Tibial artery (tissue), 4 donors: ENCODE results near the gene LRIG1.
A peak's percentile ranks its signal among the peaks of the same experiment; 100 is the strongest.

Source experiments
- DNase-seq, 2 donors: peaks; one replicate each; pipeline ENCODE4 v3.0.0-alpha.2; 2019
- H3K27ac ChIP-seq, 2 donors: fragments of 200-600 bp; sonication (generic) in 1 of 2; 1 replicate in 1 of 2; 2 replicates in 1 of 2; pipeline ENCODE4 v1.5.1; 2018 to 2019; ENCODE audit warnings: mild to moderate bottlenecking in 1 of 2
- H3K27me3 ChIP-seq, 2 donors: fragments of 200-600 bp; sonication (generic) in 1 of 2; one replicate each; pipeline versions ENCODE4 v1.5.1 to v1.6.0; 2016 to 2019
- H3K36me3 ChIP-seq, 3 donors: fragments of 200-600 bp; sonication (generic) in 2 of 3; one replicate each; pipeline ENCODE4 v1.5.1; 2016 to 2019; ENCODE audit warnings: mild to moderate bottlenecking in 2 of 3
- H3K4me1 ChIP-seq, 4 donors: fragments of 200-600 bp; sonication (generic) in 2 of 4; 1 replicate in 3 of 4; 2 replicates in 1 of 4; pipeline ENCODE4 v1.5.1; 2016 to 2019
- H3K4me3 ChIP-seq, 2 donors: fragments of 200-600 bp; sonication (generic) in 1 of 2; 1 replicate in 1 of 2; 2 replicates in 1 of 2; pipeline ENCODE4 v1.5.1; 2018 to 2019; ENCODE audit warnings: mild to moderate bottlenecking in 2 of 2
- H3K9me3 ChIP-seq, 3 donors: fragments of 200-600 bp; sonication (generic) in 1 of 3; one replicate each; pipeline ENCODE4 v1.5.1; 2016 to 2019
- CTCF ChIP-seq, 2 experiments: fragments of 200-600 bp in 1 of 2; fragments of 450-650 bp in 1 of 2; IDR thresholded peaks; one replicate each; pipeline ENCODE4 v1.5.1; 2017 to 2019; ENCODE audit warnings: antibody characterized with exemption in 2 of 2, mild to moderate bottlenecking in 1 of 2, moderate library complexity in 1 of 2
- intact Hi-C: fragments of 100-400 bp; cut with DNase I; formaldehyde crosslinking; loops from one replicate; pipeline ENCODE4 v1.15.0; 2023; ENCODE audit warnings: low total_unique reads

LRIG1 gene

GRCh38 chr3:66411961-66412887 lies 88.6 kb downstream of the LRIG1 start:
- Histone ChIP-seq H3K4me3 (no peak overlapping the region), H3K9me3 (no peaks in the 10 kb centered on the region), H3K36me3 (peaks cover 25 to 87% (median 42%) of the 10 kb centered on the region in 3 donors), H3K27ac (peak overlapping the region; percentile 15 to 40), H3K27me3 (no peaks in the 10 kb centered on the region), H3K4me1 (peaks cover 0 to 69% (median 36%) of the 10 kb centered on the region in 4 donors)
- DNase-seq: no peak
- intact Hi-C loops: no loop called here
- no peak for TF ChIP-seq CTCF (IDR thresholded peaks at IDR 0.05)

- Histone ChIP-seq H3K4me3 (no peak overlapping the region), H3K4me1 (peaks cover 0 to 69% (median 36%) of the 10 kb centered on the region in 4 donors), H3K36me3 (peaks cover 29 to 88% (median 42%) of the 10 kb centered on the region in 3 donors), H3K27me3 (no peaks in the 10 kb centered on the region), H3K9me3 (no peaks in the 10 kb centered on the region), H3K27ac (peak overlapping the region in 1 of 2 donors; percentile 40)
- no peak for TF ChIP-seq CTCF (IDR thresholded peaks at IDR 0.05)
- no peak for DNase-seq
- intact Hi-C loops: no loop called here
Observed at GRCh38 chr3:66411474-66411873, 89.3 kb downstream of the LRIG1 start.

GRCh38 chr3:66410976-66411375 lies 89.8 kb downstream of the LRIG1 start:
- Histone ChIP-seq H3K9me3 (no peaks in the 10 kb centered on the region), H3K36me3 (peaks cover 29 to 92% (median 38%) of the 10 kb centered on the region in 3 donors), H3K4me3 (no peak overlapping the region), H3K27ac (peak overlapping the region in 1 of 2 donors; percentile 40), H3K4me1 (peaks cover under 1 to 69% (median 35%) of the 10 kb centered on the region in 4 donors), H3K27me3 (no peaks in the 10 kb centered on the region)
- no peak for TF ChIP-seq CTCF (IDR thresholded peaks at IDR 0.05)
- intact Hi-C loops: no loop called here
- no peak for DNase-seq

- Histone ChIP-seq H3K4me1 (peaks cover 5 to 75% (median 42%) of the 10 kb centered on the region in 4 donors), H3K36me3 (peaks cover 24 to 95% (median 37%) of the 10 kb centered on the region in 3 donors), H3K27ac (no peak overlapping the region), H3K27me3 (no peaks in the 10 kb centered on the region), H3K9me3 (no peaks in the 10 kb centered on the region), H3K4me3 (no peak overlapping the region)
- TF ChIP-seq CTCF (IDR thresholded peaks at IDR 0.05): no peak
- DNase-seq: no peak
- intact Hi-C loops: loop anchor here (5.0 kb wide), 2 partner anchors 92 to 412 kb away; partner anchors contain the start of gene LRIG1
Observed at GRCh38 chr3:66409771-66410754, 90.8 kb downstream of the LRIG1 start.

- Histone ChIP-seq H3K4me1 (peaks cover 5 to 81% (median 61%) of the 10 kb centered on the region in 4 donors), H3K27ac (peak overlapping the region; percentile 69 to 77)
- intact Hi-C loops: loop anchor here (5.0 kb wide), 2 partner anchors 95 to 415 kb away; partner anchors contain the start of gene LRIG1
Observed at GRCh38 chr3:66407611-66408218, 93.1 kb downstream of the LRIG1 start.

More at GRCh38 chr3:66407611-66408218, 93.1 kb downstream of the LRIG1 start:
- peak; percentile 59 to 80 for DNase-seq
- Histone ChIP-seq H3K4me3 (no peak overlapping the region), H3K9me3 (no peaks in the 10 kb centered on the region), H3K36me3 (peaks cover 16 to 92% (median 37%) of the 10 kb centered on the region in 3 donors), H3K27me3 (no peaks in the 10 kb centered on the region)
- peak; percentile 75 to 89 for TF ChIP-seq CTCF (IDR thresholded peaks at IDR 0.05)
